Endothelial cell of umbilical vein (primary cell): Measurements from ENCODE around the gene TBC1D9B. TPM values are rescaled to one million over a fixed set of nuclear protein-coding genes. Genes with fewer than 3 reads are reported as not detected.

ENCODE experiments used
- BruUV-seq: library from RNA; stranded (reverse); fragments of 400-500 nt; replicated peaks from 2 replicates; lab custom pipeline; 2021; lab: Mats Ljungman, UMichigan
- CTCF ChIA-PET: fragments of 300-600, 350-600 bp; sonication (Branson Sonifier 250); formaldehyde crosslinking; loops from one replicate; lab custom pipeline; 2021; ENCODE audit warnings: antibody characterized with exemption, inconsistent platforms; lab: Charles Lee
- POLR2A ChIA-PET: fragments of 300-600, 350-600 bp; sonication (Branson Sonifier 250); formaldehyde crosslinking; loops from one replicate; lab custom pipeline; 2021; ENCODE audit warnings: antibody characterized with exemption, inconsistent platforms; lab: Charles Lee
- DNase-seq: peaks from one replicate; pipeline ENCODE4 v3.0.0-alpha.2; 2011; ENCODE audit warnings: low read depth, low spot score
- FAIRE-seq: peaks from 2 replicates; lab custom pipeline; 2011; peaks lifted over from hg19 to GRCh38; lab: Jason Lieb, UNC
- H2AFZ ChIP-seq: 2 replicates; pipeline ENCODE4 v1.6.0; 2012; ENCODE audit warnings: low read depth, low read length, control low read depth, inconsistent platforms
- H3K27ac ChIP-seq: 2 replicates; pipeline ENCODE4 v1.5.1; 2011; ENCODE audit warnings: low read depth, mild to moderate bottlenecking, control low read depth, low read length, moderate library complexity; ENCODE audit not compliant: insufficient read depth
- H3K27me3 ChIP-seq, 2 experiments: 2 replicates each; pipeline versions ENCODE4 v1.6.0 to v1.6.1; 2011; ENCODE audit warnings: low read length in 2 of 2, mixed read lengths in 1 of 2; ENCODE audit not compliant: control insufficient read depth in 2 of 2, insufficient read depth in 2 of 2
- H3K36me3 ChIP-seq, 2 experiments: 2 replicates in 1 of 2; 3 replicates in 1 of 2; pipeline ENCODE4 v1.5.1; 2011; ENCODE audit warnings: low read length in 2 of 2, mild to moderate bottlenecking in 1 of 2, moderate library complexity in 1 of 2; ENCODE audit not compliant: control insufficient read depth in 2 of 2, insufficient read depth in 2 of 2; ENCODE audit errors: extremely low read depth in 1 of 2
- H3K4me1 ChIP-seq: 3 replicates; pipeline ENCODE4 v1.5.1; 2011; ENCODE audit warnings: mild to moderate bottlenecking, low read length; ENCODE audit not compliant: control insufficient read depth, insufficient read depth; ENCODE audit errors: extremely low read depth
- H3K4me2 ChIP-seq: 2 replicates; pipeline ENCODE4 v1.6.1; 2011; ENCODE audit warnings: low read length, control low read depth, mixed read lengths; ENCODE audit not compliant: insufficient read depth
- H3K4me3 ChIP-seq, 3 experiments: fragments of 200-600 bp in 1 of 3; sonication (generic), shearing (Covaris generic) in 1 of 3; replicated peaks in 1 of 3; 2 replicates each; pipeline ENCODE4 v1.5.1; 2011 to 2016; ENCODE audit warnings: control low read depth in 3 of 3, low read length in 3 of 3, mild to moderate bottlenecking in 2 of 3, inconsistent platforms in 1 of 3, low read depth in 1 of 3, moderate library complexity in 1 of 3; ENCODE audit not compliant: insufficient read depth in 1 of 3
- H3K79me2 ChIP-seq: 2 replicates; pipeline ENCODE4 v1.6.0; 2012; ENCODE audit warnings: low read length, inconsistent platforms; ENCODE audit not compliant: control insufficient read depth, insufficient read depth
- H3K9ac ChIP-seq: replicated peaks from 2 replicates; pipeline ENCODE3; 2011; ENCODE audit warnings: low read length, control low read depth; ENCODE audit not compliant: insufficient read depth; ENCODE audit errors: extremely low read depth
- H3K9me1 ChIP-seq: replicated peaks from 3 replicates; pipeline ENCODE4 v1.6.0; 2011; ENCODE audit warnings: mild to moderate bottlenecking, low read length; ENCODE audit not compliant: control insufficient read depth, insufficient read depth; ENCODE audit errors: extremely low read depth
- H3K9me3 ChIP-seq: replicated peaks from 2 replicates; pipeline ENCODE4 v1.5.1; 2012; ENCODE audit warnings: low read length, inconsistent platforms; ENCODE audit not compliant: control insufficient read depth, insufficient read depth
- H4K20me1 ChIP-seq: replicated peaks from 2 replicates; pipeline ENCODE3; 2011; ENCODE audit warnings: mild to moderate bottlenecking, low read length; ENCODE audit not compliant: control insufficient read depth, insufficient read depth; ENCODE audit errors: extremely low read depth
- CTCF ChIP-seq, 2 donors: IDR thresholded peaks; 1 replicate in 1 of 2; 2 replicates in 1 of 2; pipeline ENCODE4 v1.5.1; 2011; ENCODE audit warnings: low read length in 2 of 2, mild to moderate bottlenecking in 2 of 2, moderate library complexity in 2 of 2, control low read depth in 1 of 2, inconsistent platforms in 1 of 2, low read depth in 1 of 2; ENCODE audit not compliant: insufficient read depth in 1 of 2; ENCODE audit errors: extremely low read depth in 1 of 2
- EZH2 ChIP-seq: IDR thresholded peaks from 2 replicates; pipeline ENCODE4 v1.6.1; 2012; ENCODE audit warnings: borderline replicate concordance, low read depth, mild to moderate bottlenecking, moderate library complexity, low read length, inconsistent platforms; ENCODE audit not compliant: severe bottlenecking
- FOS ChIP-seq: IDR thresholded peaks from 2 replicates; pipeline ENCODE4 v1.6.1; 2011; ENCODE audit warnings: mild to moderate bottlenecking, low read length, moderate library complexity, borderline replicate concordance; ENCODE audit not compliant: insufficient read depth
- GATA2 ChIP-seq: IDR thresholded peaks from 2 replicates; pipeline ENCODE4 v1.7.0; 2011; ENCODE audit warnings: low read depth, mild to moderate bottlenecking, moderate library complexity, mixed read lengths, low read length; ENCODE audit not compliant: insufficient read length, insufficient read depth
- JUN ChIP-seq: IDR thresholded peaks from 2 replicates; pipeline ENCODE4 v1.6.1; 2011; ENCODE audit warnings: borderline replicate concordance, low read depth; ENCODE audit not compliant: insufficient read length, insufficient read depth
- MAX ChIP-seq: IDR thresholded peaks from 2 replicates; pipeline ENCODE4 v1.6.1; 2011; ENCODE audit not compliant: insufficient read depth, insufficient read length
- MYC ChIP-seq: IDR thresholded peaks from one replicate; pipeline ENCODE4 v1.6.1; 2011; ENCODE audit warnings: mild to moderate bottlenecking, low read depth, low read length
- POLR2A ChIP-seq: IDR thresholded peaks from 2 replicates; pipeline ENCODE4 v1.6.1; 2012; ENCODE audit warnings: low read depth, mild to moderate bottlenecking, control low read depth, low read length
- POLR2AphosphoS5 ChIP-seq: IDR thresholded peaks from 2 replicates; pipeline ENCODE4 v1.6.1; 2012; ENCODE audit warnings: low read depth, mild to moderate bottlenecking, control low read depth, low read length, moderate library complexity; ENCODE audit not compliant: insufficient read depth
- dilution Hi-C: fragments of 300-500 bp; cut with MboI; formaldehyde crosslinking; loops from one replicate; pipeline ENCODE4 v1.15.0; 2019; ENCODE audit warnings: low sequenced_read_pairs; ENCODE audit not compliant: extremely low pct_ligation_motif_present
- intact Hi-C: fragments of 100-400 bp; cut with micrococcal nuclease; formaldehyde crosslinking; loops from one replicate; pipeline ENCODE4 v1.10.0; 2022
- polyA plus RNA-seq, 4 experiments: library from polyadenylated mRNA; depleted of rRNA in 3 of 4; stranded (reverse) in 3 of 4; unstranded in 1 of 4; fragments of >200 nt; gene quantifications; 2 replicates each; pipeline versions ENCODE4 v1.2.1 to v1.2.3, GENCODE V29; 2011 to 2012; ENCODE audit warnings: missing spikeins in 1 of 4
- total RNA-seq: library from RNA; stranded (reverse); gene quantifications from 2 replicates; pipeline ENCODE4 v1.2.3, GENCODE V29; 2021

TBC1D9B gene
- total and polyA plus RNA-seq, 2 donors (not counting 3 experiments of a cell fraction or from before 2014, with no cell fraction given), result 82.8 to 150 TPM

DNA sequence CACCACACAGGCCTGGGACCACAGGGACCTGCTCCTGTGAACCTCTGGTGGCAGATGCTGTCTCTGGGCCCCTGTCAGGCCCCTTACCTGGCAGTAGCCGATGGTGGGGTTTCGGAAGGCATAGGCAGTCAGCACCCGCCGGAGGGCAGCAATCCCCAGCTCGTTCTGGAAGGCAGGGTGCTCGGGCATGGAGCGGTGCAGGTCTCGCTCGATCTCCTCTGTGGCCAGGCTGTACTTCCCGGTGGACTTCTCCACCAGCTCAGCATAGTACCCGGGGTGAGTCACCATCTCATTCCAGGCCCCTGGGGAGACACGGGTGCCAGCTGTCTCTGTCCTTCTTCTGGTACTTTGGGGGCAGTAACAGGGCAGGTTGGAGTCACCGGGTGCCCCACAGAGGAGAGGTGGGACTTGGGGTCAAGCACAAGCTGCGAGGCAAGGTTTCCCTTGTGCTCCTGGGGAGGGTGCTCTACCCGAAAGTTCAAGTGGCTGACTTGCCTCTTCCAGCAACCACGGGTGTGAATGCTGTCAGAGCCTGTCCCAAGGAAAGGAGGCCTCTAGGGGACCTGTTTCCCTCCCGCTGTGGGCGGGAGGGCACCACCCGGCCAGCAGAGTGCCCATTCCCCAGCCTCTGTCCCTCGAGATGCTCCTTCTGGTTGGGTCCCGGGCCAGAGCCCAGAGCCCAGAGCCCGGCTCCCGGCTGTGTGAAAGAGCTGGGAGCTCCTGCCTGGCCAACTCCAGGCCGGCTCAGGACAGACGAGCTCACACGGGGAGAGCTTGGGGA is 29.3 kb downstream of the TBC1D9B start:
- H3K9ac ChIP-seq, result no peak overlapping the region
- no peaks in the 10 kb centered on the region for H4K20me1 ChIP-seq
- H2AFZ ChIP-seq, result no peak overlapping the region
- POLR2A ChIA-PET, result interaction anchor here (0.6 kb wide), 1 partner anchor 20 kb away, joined by 4 read pairs; no protein-coding TSS in a partner anchor
- dilution Hi-C loops (no loop called here), intact Hi-C loops (no loop called here)
- no TSS peak for BruUV-seq
- H3K27me3 ChIP-seq, result no peaks in the 10 kb centered on the region
- H3K79me2 ChIP-seq, result no peaks in the 10 kb centered on the region
- CTCF ChIA-PET, result no interaction called here
- no peak overlapping the region for H3K4me2 ChIP-seq
- DNase-seq (no peak), FAIRE-seq (no peak)
- no peak overlapping the region for H3K4me3 ChIP-seq
- H3K36me3 ChIP-seq, result peaks cover 7 to 50% of the 10 kb centered on the region in 2 experiments
- no peaks in the 10 kb centered on the region for H3K4me1 ChIP-seq
- no peaks in the 10 kb centered on the region for H3K9me1 ChIP-seq
- TF ChIP-seq GATA2 (no peak), MYC (no peak), MAX (no peak), JUN (no peak), POLR2AphosphoS5 (no peak), CTCF (IDR thresholded peaks at IDR 0.05; ENCODE audit: extremely low read depth in 1 of 2, insufficient read depth in 1 of 2, low read depth in 1 of 2, low read length in 2 of 2) (no peak), EZH2 (no peak), POLR2A (no peak), FOS (no peak)
- H3K27ac ChIP-seq, result no peak overlapping the region
- peaks cover 3% of the 10 kb centered on the region for H3K9me3 ChIP-seq
